Common myeloid progenitor, CD34-positive (primary cell): ENCODE results near the gene GUCY1A2.

Experiments used
- CTCF ChIA-PET: fragments of 350-600 bp; sonication (Branson Sonifier 250); formaldehyde crosslinking; loops from one replicate; lab custom pipeline; 2021; ENCODE audit warnings: antibody characterized with exemption; lab: Charles Lee
- POLR2A ChIA-PET: fragments of 350-600 bp; sonication (Branson Sonifier 250); formaldehyde crosslinking; loops from one replicate; lab custom pipeline; 2021; ENCODE audit warnings: antibody characterized with exemption; lab: Charles Lee
- DNase-seq, 3 donors: peaks; one replicate each; pipeline versions ENCODE4 v3.0.0 to v3.0.0-alpha.2; 2013
- H3K27ac ChIP-seq, 2 experiments: 1 replicate in 1 of 2; 2 replicates in 1 of 2; pipeline ENCODE4 v1.7.0; 2013; ENCODE audit warnings: inconsistent platforms in 2 of 2, low read length in 2 of 2, mild to moderate bottlenecking in 2 of 2, low read depth in 1 of 2, moderate library complexity in 1 of 2; ENCODE audit not compliant: severe bottlenecking in 2 of 2, insufficient read depth in 1 of 2, poor library complexity in 1 of 2
- H3K27me3 ChIP-seq, 5 experiments: replicated peaks in 2 of 5; 1 replicate in 3 of 5; 2 replicates in 2 of 5; pipeline versions ENCODE4 v1.6.1 to v1.7.0; 2013; ENCODE audit warnings: low read length in 4 of 5, mild to moderate bottlenecking in 2 of 5, moderate library complexity in 2 of 5, inconsistent platforms in 1 of 5; ENCODE audit not compliant: insufficient read depth in 5 of 5, control insufficient read depth in 4 of 5
- H3K36me3 ChIP-seq, 4 experiments: 1 replicate in 2 of 4; 2 replicates in 2 of 4; pipeline versions ENCODE4 v1.6.1 to v1.7.0; 2013; ENCODE audit warnings: low read length in 3 of 4, control low read depth in 1 of 4, mild to moderate bottlenecking in 1 of 4; ENCODE audit not compliant: control insufficient read depth in 4 of 4, insufficient read depth in 4 of 4
- H3K4me1 ChIP-seq, 4 experiments: 1 replicate in 3 of 4; 2 replicates in 1 of 4; pipeline versions ENCODE4 v1.6.1 to v1.7.1; 2013; ENCODE audit warnings: low read length in 3 of 4, mild to moderate bottlenecking in 3 of 4, control low read depth in 1 of 4, inconsistent platforms in 1 of 4, moderate library complexity in 1 of 4; ENCODE audit not compliant: control insufficient read depth in 4 of 4, insufficient read depth in 4 of 4; ENCODE audit errors: control extremely low read depth in 1 of 4
- H3K4me3 ChIP-seq, 7 experiments: 1 replicate in 4 of 7; 2 replicates in 3 of 7; pipeline versions ENCODE4 v1.5.1 to v1.7.0; 2013; ENCODE audit warnings: mild to moderate bottlenecking in 7 of 7, low read length in 6 of 7, moderate library complexity in 6 of 7, inconsistent platforms in 2 of 7, low read depth in 2 of 7, control low read depth in 1 of 7; ENCODE audit not compliant: insufficient read depth in 4 of 7, control insufficient read depth in 1 of 7; ENCODE audit errors: extremely low read depth in 1 of 7
- H3K9me3 ChIP-seq, 5 experiments: 1 replicate in 4 of 5; 2 replicates in 1 of 5; pipeline versions ENCODE4 v1.6.1 to v1.7.1; 2013; ENCODE audit warnings: low read length in 4 of 5, mild to moderate bottlenecking in 2 of 5, inconsistent platforms in 1 of 5, low read depth in 1 of 5, moderate library complexity in 1 of 5; ENCODE audit not compliant: control insufficient read depth in 4 of 5, insufficient read depth in 2 of 5; ENCODE audit errors: control extremely low read depth in 1 of 5
- WGBS: methylation state at CpG from one replicate; pipeline ENCODE4 v1.1.5; 2013; ENCODE audit not compliant: insufficient coverage; 5-methylcytosine and 5-hydroxymethylcytosine counted together

GUCY1A2 gene

DNA sequence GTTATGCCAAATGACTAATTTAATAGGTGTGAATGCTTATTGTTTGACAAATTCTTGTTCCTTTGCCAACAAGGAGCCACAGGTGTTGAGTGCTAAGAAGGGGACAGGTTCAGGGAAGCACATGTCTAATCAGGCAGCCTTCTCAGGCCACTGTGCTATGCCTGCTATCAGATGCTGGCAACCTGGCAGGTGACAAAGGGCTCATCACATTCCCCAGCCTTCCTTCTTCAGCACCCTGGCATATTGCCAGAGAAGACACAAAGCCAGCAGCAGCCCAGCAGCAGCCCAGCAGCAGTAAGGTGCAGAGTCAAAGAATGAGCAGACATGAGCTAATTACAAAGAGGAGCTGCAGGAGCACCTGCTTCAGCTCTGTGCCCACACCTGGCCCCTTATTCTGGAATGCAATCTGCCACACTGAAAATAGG is 68.2 kb downstream of the GUCY1A2 start:
- Histone ChIP-seq H3K9me3 (no peaks in the 10 kb centered on the region), H3K4me3 (no peak overlapping the region), H3K36me3 (no peaks in the 10 kb centered on the region), H3K27me3 (no peaks in the 10 kb centered on the region), H3K4me1 (no peaks in the 10 kb centered on the region), H3K27ac (no peak overlapping the region)
- CTCF ChIA-PET = no interaction called here
- no peak for DNase-seq
- POLR2A ChIA-PET = no interaction called here

DNA sequence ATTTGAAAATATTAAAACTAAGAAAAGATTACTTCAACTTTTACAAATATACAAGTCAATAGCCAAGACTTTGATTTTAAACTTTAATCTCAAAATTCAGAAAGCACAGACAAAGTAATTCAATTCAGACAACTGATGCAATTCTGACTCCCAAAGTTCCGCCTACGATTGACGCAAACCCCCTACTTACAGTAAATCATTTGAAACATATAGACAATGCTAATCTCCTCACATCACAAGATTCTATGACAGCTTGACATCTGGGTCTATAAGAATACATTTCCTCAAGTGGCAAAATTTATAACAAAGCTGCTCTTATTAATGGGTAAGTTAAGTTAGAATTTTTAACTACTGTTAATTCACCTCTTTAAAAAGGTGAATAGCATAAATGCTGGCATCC is 75.2 kb downstream of the GUCY1A2 start:
- no peak for DNase-seq
- no peaks in the 10 kb centered on the region for H3K4me1 ChIP-seq
- no peaks in the 10 kb centered on the region for H3K9me3 ChIP-seq
- POLR2A ChIA-PET = no interaction called here
- CTCF ChIA-PET = no interaction called here
- no peak overlapping the region for H3K27ac ChIP-seq
- H3K4me3 ChIP-seq = no peak overlapping the region
- H3K36me3 ChIP-seq = no peaks in the 10 kb centered on the region
- WGBS = 100% methylated on average over 3 of the region's 3 CpGs
- H3K27me3 ChIP-seq = no peaks in the 10 kb centered on the region

DNA sequence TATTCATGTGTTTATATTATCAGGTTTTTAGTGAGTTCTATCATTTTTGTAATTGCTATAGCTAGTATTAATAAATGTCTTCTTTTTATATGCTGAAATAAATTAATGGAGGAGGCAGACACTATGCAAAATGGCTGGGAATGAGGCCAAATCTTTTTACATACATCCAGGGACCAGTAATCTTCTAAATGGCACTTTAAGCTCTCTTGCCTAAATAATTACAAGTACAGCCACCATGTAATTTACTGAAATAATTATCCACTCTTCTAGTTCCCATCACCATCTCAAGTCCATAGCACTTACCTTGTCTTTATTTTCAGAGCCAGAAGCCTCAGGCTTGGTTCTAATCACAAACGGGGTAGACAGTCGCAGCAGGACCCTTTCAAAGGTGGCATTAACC is 79.1 kb downstream of the GUCY1A2 start:
- Histone ChIP-seq H3K9me3 (no peaks in the 10 kb centered on the region), H3K4me1 (no peaks in the 10 kb centered on the region), H3K27me3 (no peaks in the 10 kb centered on the region), H3K36me3 (no peaks in the 10 kb centered on the region), H3K4me3 (no peak overlapping the region), H3K27ac (no peak overlapping the region)
- POLR2A ChIA-PET = no interaction called here
- 86% methylated on average over 2 of the region's 2 CpGs for WGBS
- CTCF ChIA-PET = no interaction called here
- DNase-seq = no peak

DNA sequence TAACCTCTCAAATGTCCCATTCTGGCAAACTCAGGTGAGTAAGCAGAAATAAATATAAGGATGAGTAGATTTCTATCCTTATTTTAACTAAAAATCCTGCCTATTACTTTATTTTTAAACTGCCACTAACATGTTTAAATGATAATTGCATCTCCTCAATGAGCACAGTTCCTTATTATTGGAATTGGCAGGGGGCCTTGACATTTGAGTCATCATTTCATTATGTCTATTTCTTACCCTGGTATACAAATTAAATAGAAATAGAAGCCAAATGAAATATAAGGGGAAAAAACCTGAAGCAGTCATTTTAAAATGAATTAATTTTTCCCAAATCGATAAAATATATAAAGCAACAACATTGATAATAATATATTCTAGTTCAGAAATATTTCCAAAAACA is 81.2 kb downstream of the GUCY1A2 start:
- Histone ChIP-seq H3K9me3 (no peaks in the 10 kb centered on the region), H3K27me3 (no peaks in the 10 kb centered on the region), H3K36me3 (no peaks in the 10 kb centered on the region), H3K4me3 (no peak overlapping the region), H3K4me1 (no peaks in the 10 kb centered on the region), H3K27ac (no peak overlapping the region)
- ChIA-PET CTCF (no interaction called here), POLR2A (no interaction called here)
- no CpG with 5 or more reads among the region's 1 CpG for WGBS
- no peak for DNase-seq

DNA sequence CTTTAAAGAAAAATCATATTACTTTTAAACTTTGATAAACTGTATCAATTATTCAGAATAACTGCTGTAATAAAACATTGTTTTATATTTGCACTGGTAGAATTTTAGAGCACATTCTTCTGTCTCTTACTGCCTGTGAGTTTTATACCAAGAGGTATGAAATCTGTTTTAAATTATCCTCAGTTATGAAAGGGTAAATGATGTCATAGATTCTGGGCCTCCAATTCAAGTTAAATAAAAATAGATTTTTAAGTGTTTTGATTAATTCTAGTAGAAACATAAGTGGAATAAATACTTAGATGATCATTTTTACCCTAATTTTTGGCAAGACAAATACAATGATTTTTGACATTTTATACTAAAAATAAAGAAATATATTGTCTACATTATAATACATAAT is 93.0 kb downstream of the GUCY1A2 start:
- Histone ChIP-seq H3K9me3 (peaks cover 0 to 2% (median 0%) of the 10 kb centered on the region in 5 experiments), H3K27me3 (no peaks in the 10 kb centered on the region), H3K4me3 (no peak overlapping the region), H3K4me1 (no peaks in the 10 kb centered on the region), H3K27ac (no peak overlapping the region), H3K36me3 (no peaks in the 10 kb centered on the region)
- ChIA-PET CTCF (no interaction called here), POLR2A (no interaction called here)
- DNase-seq = no peak

DNA sequence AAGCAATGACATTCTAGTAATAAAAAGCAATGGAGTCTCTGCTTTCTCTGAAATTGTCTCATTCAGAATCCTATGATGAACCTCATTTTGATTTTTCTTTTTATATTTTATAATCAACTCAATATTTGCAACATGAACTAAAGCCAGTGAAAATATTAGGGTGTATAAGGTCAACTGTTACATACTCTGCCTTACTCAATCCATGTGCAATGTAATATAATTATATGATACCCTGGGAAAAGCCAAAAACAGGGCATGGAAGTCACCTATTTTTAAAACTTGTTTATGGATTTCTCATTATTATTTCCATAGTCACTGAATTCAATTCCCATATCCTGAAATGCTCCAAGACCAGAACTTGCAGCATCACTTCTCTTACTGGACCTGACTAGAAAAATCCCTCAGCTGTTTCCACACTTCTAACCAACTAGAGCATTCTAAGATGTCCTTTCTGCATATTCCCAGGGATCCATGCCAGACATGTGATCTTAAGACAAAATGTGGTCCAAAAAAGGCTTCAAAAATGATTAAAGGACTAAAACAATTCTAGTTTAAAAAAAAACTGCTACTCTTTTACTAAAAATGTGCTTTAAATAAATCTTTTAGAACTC is 97.3 kb downstream of the GUCY1A2 start:
- Histone ChIP-seq H3K9me3 (no peaks in the 10 kb centered on the region), H3K4me1 (no peaks in the 10 kb centered on the region), H3K4me3 (no peak overlapping the region), H3K27me3 (no peaks in the 10 kb centered on the region), H3K36me3 (no peaks in the 10 kb centered on the region), H3K27ac (no peak overlapping the region)
- CTCF ChIA-PET = no interaction called here
- no peak for DNase-seq
- POLR2A ChIA-PET = no interaction called here

DNA sequence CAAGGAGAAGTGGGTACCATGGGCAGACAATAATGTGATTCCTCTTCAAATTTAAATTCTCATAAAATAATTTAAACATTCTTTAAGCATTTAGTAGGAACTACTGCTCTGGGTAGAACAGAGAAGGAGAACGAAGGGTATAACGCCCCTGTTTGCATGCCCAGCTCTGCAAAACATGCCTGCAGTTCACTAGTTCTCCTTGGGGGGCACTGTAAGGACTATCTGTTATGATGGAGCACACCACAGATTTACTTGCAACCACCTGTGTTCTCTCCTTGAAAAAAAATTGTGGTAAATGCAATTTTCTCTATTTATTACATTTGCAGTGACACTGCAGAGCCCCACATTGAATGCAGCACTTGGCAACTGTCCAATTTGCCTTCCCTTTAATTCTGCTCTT is 100.3 kb downstream of the GUCY1A2 start:
- Histone ChIP-seq H3K4me3 (no peak overlapping the region), H3K4me1 (no peaks in the 10 kb centered on the region), H3K27ac (no peak overlapping the region), H3K9me3 (peaks cover 0 to 1% (median 0%) of the 10 kb centered on the region in 5 experiments), H3K27me3 (no peaks in the 10 kb centered on the region), H3K36me3 (no peaks in the 10 kb centered on the region)
- no peak for DNase-seq
- no CpG with 5 or more reads among the region's 2 CpGs for WGBS
- ChIA-PET CTCF (no interaction called here), POLR2A (no interaction called here)
